ENCODE results near the gene N4BP2L2.

- no peak for TF ChIP-seq EZH2phosphoT487 (IDR thresholded peaks at IDR 0.05; ENCODE audit: insufficient read depth, low read depth)
- TF ChIP-seq EZH2 (IDR thresholded peaks at IDR 0.05; ENCODE audit: insufficient read depth, poor library complexity, severe bottlenecking) = no peak
These were observed 34.9 kb downstream of the N4BP2L2 start for GRCh38 chr13:32503727-32504126.

Data from GM23248 (cell line).